Suprapubic skin (tissue), 4 donors: ENCODE measurements around the gene AP2S1.
"Not testable (repeated sequence)": the region's sequence is repeated elsewhere in the genome, so short reads cannot be mapped to it uniquely, and the experiment has no call there.

Experiments
- CTCF ChIP-seq, 2 donors: fragments of 200-600 bp in 1 of 2; fragments of 450-650 bp in 1 of 2; sonication (generic) in 1 of 2; IDR thresholded peaks; one replicate each; pipeline ENCODE4 v1.5.1; 2016 to 2019; ENCODE audit warnings: antibody characterized with exemption in 2 of 2, mild to moderate bottlenecking in 1 of 2, moderate library complexity in 1 of 2
- EP300 ChIP-seq: sonication (generic); formaldehyde crosslinking; IDR thresholded peaks from one replicate; pipeline ENCODE4 v1.6.1; 2017; ENCODE audit warnings: antibody characterized with exemption
- POLR2A ChIP-seq, 2 donors: fragments of 450-650 bp; IDR thresholded peaks; one replicate each; pipeline ENCODE4 v1.6.1; 2017; ENCODE audit warnings: antibody characterized with exemption in 2 of 2, mild to moderate bottlenecking in 2 of 2, moderate library complexity in 2 of 2
- POLR2AphosphoS5 ChIP-seq, 3 donors: sonication (generic); formaldehyde crosslinking; IDR thresholded peaks; one replicate each; pipeline ENCODE4 v1.6.1; 2017; ENCODE audit warnings: antibody characterized with exemption in 3 of 3

- not testable (repeated sequence) for TF ChIP-seq EP300; POLR2A (IDR thresholded peaks at IDR 0.05); CTCF (IDR thresholded peaks at IDR 0.05); POLR2AphosphoS5 (IDR thresholded peaks at IDR 0.05)
Measured at GRCh38 chr19:46871173-46871572, 20.5 kb upstream of the AP2S1 start.
